A549 treated with ZK216348 at 1 μM for 4 hours (cell line): ENCODE data around the gene GSTM1. TPM values are rescaled to one million over a fixed set of nuclear protein-coding genes. Genes with fewer than 3 reads are reported as not detected.

Experiments used
- total RNA-seq: library from RNA; stranded (reverse); fragments of 200-300 nt; extraction: Qiagen RNA extraction; gene quantifications from 5 replicates; pipeline ENCODE4 v1.2.3, GENCODE V29; 2022; ENCODE audit warnings: low read depth

GSTM1 gene
- 0.35 TPM in 1 of 5 replicates, not detected in the others for total RNA-seq

DNA sequence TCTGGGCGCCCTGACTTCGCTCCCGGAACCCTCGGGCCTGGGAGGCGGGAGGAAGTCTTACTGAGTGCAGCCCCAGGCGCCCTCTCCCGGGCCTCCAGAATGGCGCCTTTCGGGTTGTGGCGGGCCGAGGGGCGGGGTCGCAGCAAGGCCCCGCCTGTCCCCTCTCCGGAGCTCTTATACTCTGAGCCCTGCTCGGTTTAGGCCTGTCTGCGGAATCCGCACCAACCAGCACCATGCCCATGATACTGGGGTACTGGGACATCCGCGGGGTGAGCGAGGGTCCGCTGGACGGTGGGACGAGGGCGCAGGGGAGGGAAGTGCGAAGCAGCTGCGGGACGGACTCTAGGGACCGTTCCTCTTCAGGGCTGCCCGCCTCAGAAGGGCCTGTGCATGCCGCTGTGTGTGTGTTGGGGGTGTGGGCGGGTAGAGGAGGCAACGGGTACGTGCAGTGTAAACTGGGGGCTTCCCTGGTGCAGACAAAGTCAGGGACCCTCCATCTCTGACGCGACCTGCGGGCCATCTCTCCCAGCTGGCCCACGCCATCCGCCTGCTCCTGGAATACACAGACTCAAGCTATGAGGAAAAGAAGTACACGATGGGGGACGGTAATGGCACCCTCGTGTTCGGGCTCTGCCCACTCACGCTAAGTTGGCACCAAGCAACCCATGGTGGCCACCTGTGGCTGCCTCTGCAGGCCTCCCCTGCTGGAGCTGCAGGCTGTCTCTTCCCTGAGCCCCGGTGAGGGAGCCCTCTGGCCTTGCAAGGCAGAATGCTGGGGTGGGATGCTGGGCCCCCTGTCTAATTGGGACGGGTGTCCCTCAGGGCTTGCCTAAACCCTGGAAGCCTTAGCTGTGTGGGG lies at the start of gene GSTM1:
Gene GSTM1 (plus strand): TSS at position 177 of the 859 bp plus-strand sequence. CDS start 57 bp downstream, at position 234.

DNA sequence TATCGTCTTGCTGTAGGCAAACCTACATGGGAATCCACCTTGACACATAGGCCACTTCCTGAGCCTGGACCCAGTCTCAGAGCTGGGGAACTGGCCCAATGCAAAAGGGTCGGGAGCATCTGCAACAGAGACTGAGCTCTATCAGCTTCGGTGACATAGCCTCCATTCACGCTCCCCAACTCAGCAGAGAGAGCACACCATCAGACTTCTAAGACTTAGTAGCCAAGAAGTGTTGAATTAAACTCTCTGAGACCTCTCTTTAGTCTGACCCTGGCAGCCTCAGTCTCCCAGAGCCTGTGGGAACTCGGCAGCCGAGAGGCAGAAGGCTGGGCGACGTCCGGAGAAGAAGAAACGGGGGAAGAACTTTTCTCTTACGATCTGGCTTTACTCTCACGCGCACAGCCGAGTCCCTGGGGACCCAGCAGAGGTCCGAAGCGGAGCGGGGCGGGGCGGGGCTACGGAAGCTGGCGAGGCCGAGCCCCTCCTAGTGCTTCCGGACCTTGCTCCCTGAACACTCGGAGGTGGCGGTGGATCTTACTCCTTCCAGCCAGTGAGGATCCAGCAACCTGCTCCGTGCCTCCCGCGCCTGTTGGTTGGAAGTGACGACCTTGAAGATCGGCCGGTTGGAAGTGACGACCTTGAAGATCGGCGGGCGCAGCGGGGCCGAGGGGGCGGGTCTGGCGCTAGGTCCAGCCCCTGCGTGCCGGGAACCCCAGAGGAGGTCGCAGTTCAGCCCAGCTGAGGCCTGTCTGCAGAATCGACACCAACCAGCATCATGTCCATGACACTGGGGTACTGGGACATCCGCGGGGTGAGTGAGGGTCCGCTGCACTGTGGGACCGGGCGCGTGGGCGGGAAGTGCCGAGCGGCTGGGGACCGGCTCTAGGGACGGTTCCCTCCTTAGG lies 31.8 kb upstream of the GSTM1 start, which contains the start of gene GSTM4:
Gene GSTM4 (plus strand): TSS at position 485 of the 905 bp plus-strand sequence. CDS start 291 bp downstream, at position 776.

DNA sequence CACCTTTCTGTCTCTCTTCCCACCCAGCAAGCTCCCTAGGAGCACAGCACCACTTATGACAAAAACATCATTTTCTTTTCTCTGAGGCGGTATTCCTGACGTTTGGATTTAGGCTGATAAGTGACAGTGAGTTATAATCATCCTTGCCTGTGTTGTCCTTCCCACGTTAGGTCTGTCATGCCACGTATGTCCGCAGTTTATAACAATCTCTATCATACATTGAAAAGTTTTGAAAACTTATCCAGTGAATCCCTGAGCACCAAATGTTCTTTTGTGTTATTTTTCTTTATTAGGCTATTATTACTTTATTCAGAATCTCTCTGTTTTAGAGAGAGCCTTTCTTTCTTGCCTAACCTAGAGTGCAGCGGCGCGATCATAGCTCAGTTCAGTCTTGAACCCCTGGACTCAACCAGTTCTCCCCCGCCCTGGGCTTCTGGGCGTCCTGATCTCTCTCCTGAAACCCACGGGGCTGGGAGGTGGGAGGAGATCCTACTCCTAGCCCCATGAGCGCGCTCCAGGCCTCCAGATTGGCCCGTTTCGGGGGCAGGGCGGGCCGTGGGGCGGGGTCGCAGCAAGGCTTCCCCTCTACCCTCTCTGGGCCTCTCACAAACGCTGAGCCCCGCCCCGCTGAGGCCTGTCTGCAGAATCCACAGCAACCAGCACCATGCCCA lies 20.0 kb upstream of the GSTM1 start, which contains the start of gene GSTM2:
Gene GSTM2 (plus strand): TSS at position 606 of the 671 bp plus-strand sequence. CDS start 59 bp downstream, at position 665.

DNA sequence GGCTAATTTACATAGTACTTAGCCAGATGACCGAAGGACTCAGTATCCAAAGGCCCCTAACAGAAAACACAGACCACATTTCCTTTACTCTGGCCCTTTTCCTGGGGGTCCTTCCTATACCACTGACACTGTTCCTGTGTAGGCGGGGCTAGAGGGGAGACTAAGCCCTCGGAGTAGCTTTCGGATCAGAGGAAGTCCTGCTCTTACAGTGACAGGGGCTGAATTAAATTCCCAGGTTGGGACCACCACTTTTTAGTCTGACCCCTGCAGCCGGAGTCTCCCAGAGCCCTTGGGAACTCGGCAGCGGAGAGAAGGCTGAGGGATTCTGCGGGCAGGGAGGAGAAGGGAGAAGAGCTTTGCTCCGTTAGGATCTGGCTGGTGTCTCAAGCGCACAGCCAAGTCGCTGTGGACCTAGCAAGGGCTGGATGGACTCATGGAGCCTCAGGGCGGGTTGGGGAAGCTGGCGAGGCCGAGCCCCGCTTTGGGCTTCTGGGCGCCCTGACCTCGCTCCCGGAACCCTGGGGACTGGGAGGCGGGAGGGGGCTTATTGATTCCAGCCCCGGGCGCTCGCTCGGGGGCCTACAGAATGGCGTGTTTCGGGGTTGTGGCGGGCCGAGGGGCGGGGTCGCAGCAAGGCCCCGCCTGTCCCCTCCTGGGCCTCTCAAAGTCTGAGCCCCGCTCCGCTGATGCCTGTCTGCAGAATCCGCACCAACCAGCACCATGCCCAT lies 24.1 kb downstream of the GSTM1 start, which contains the start of gene GSTM5:
Gene GSTM5 (plus strand): TSS at position 659 of the 728 bp plus-strand sequence. CDS start 62 bp downstream, at position 721.

DNA sequence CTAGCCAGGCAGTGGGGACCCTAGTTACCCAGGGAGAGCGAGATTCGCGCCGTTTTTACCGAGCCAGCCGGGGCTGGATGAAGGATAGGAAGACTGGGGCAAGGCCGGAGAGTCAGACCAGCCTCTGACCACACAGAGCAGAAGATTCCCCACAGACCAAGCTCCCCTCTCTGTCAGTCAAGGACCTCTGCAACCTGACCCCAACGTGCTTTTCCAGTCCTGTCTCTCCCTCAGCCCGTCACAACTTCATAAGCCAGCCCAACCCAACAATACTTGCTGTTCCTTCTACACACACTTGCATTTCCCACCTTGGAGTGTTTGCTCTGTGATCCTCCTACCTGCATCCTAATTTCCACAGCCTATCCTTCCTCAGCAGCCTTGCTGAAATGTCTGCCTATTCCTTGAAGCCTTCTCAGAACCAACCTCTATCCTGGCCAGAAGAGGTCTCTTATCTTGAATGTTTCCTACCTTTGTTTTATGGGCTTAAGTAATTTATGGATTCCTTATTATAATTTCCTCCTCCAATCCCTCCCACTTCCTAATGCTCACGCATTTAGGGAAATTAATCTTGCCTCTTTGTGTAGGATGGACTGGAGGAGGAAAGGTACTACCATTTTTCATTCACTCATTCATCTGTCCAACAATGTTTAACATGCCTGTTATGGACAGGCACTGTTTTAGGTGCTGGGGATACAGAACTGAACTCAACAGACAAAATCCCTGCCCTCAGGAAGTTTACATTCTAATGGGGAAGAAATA lies 53.2 kb downstream of the GSTM1 start, which contains the start of gene GSTM3:
Gene GSTM3 (minus strand): TSS at position 424 of the 759 bp plus-strand sequence. CDS start 751 bp downstream, outside the sequence.

Other genes starting within 250 kb of the GSTM1 start
- gene SYPL2, start 221.3 kb upstream of the GSTM1 start, total RNA-seq: 0.07 to 0.18 TPM (median 0.08 TPM) in 5 replicates
- gene ATXN7L2, start 203.9 kb upstream of the GSTM1 start, total RNA-seq: 0.92 to 2.7 TPM (median 2.5 TPM) in 5 replicates
- 3.6 to 6.1 TPM (median 5.0 TPM) in 5 replicates for gene CYB561D1, start 193.7 kb upstream of the GSTM1 start, total RNA-seq
- gene AMIGO1, start 178.1 kb upstream of the GSTM1 start, total RNA-seq: 1.1 to 1.6 TPM (median 1.1 TPM) in 5 replicates
- gene GPR61, start 147.9 kb upstream of the GSTM1 start, total RNA-seq: not detected in 5 replicates
- 3.4 to 5.6 TPM (median 5.1 TPM) in 5 replicates for gene GNAI3, start 139.2 kb upstream of the GSTM1 start, total RNA-seq
- gene GNAT2, start 68.2 kb upstream of the GSTM1 start, total RNA-seq: 0.15 to 0.16 TPM in 2 of 5 replicates, not detected in the others
- gene AMPD2, start 68.0 kb upstream of the GSTM1 start, total RNA-seq: 14.0 to 28.0 TPM (median 26.6 TPM) in 5 replicates
- 8.8 to 11.2 TPM (median 9.2 TPM) in 5 replicates for gene GSTM4, start 31.7 kb upstream of the GSTM1 start, total RNA-seq
- 3.5 to 4.6 TPM (median 4.0 TPM) in 5 replicates for gene GSTM2, start 19.8 kb upstream of the GSTM1 start, total RNA-seq
- not detected in 5 replicates for gene GSTM5, start 24.4 kb downstream of the GSTM1 start, total RNA-seq
- gene GSTM3, start 53.2 kb downstream of the GSTM1 start, total RNA-seq: 23.5 to 35.1 TPM (median 25.8 TPM) in 5 replicates
- gene EPS8L3, start 76.1 kb downstream of the GSTM1 start, total RNA-seq: 0.41 to 1.4 TPM (median 0.79 TPM) in 5 replicates
- gene CSF1, start 223.0 kb downstream of the GSTM1 start, total RNA-seq: 10.2 to 20.8 TPM (median 20.3 TPM) in 5 replicates